ENCODE data around the gene OR2Z1.

GRCh38 chr19:8695911-8696310 is 25.5 kb upstream of the OR2Z1 start:
- no peak for TF ChIP-seq RAD21 (IDR thresholded peaks at IDR 0.05; ENCODE audit: low read depth)
- no peak for TF ChIP-seq CEBPB (IDR thresholded peaks at IDR 0.05)
- TF ChIP-seq NFIC (IDR thresholded peaks at IDR 0.05): no peak
